ENCODE measurements around the gene PNKD.

DNA sequence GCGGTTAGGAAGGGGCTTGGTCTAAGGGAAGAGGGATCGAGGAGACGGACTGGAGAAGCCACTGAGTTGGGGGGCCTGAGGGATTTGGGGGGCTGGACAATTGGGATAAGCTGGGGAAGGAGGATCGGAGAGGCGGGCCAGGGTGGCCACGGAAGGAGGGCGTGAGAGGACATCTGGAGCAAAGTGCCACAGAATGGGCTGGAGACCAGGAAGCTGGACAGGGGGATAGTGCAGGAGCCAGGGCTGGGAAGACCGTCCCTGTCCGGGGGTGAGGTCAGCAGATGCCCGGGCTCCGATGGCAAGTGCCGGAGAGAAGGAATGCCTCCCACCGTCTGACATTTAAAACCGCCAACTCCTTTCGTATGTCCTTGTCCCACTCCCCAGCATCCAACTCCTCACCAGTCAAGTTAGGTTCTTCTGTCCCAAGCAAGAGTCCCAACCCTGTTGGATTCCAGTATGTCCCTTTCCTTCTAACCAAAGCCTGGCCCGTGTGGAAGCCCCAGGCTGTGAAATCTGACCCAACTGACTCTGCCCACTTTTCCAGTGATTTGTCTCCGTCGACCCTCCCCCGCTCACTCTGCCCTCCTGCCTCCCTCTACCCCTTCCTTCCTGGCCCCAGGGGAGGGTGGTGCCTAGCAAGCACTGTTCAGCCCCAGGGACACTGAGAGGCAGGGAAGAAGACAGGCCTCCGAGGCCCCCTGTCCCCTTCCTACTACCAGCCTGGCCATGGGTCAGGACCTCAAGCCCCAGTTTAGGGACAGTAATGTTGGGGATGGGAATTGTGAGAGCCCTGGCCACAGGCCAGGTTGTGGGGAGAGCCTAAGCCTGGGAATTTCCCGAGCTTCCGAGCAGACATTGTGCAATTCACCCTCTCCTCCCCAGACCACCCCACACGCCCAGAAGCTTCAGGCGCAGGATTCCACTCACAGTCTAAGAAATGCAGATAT is 53.5 kb downstream of the PNKD start:
- TF ChIP-seq, protein P1, sequence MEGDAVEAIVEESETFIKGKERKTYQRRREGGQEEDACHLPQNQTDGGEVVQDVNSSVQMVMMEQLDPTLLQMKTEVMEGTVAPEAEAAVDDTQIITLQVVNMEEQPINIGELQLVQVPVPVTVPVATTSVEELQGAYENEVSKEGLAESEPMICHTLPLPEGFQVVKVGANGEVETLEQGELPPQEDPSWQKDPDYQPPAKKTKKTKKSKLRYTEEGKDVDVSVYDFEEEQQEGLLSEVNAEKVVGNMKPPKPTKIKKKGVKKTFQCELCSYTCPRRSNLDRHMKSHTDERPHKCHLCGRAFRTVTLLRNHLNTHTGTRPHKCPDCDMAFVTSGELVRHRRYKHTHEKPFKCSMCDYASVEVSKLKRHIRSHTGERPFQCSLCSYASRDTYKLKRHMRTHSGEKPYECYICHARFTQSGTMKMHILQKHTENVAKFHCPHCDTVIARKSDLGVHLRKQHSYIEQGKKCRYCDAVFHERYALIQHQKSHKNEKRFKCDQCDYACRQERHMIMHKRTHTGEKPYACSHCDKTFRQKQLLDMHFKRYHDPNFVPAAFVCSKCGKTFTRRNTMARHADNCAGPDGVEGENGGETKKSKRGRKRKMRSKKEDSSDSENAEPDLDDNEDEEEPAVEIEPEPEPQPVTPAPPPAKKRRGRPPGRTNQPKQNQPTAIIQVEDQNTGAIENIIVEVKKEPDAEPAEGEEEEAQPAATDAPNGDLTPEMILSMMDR (IDR thresholded peaks at IDR 0.05), result no peak
- no peak for TF ChIP-seq POLR2AphosphoS5 (IDR thresholded peaks at IDR 0.05)

Measured in suprapubic skin (tissue), 3 donors.